A549 (cell line): ENCODE data around the gene EME2. TPM values are rescaled to one million over a fixed set of nuclear protein-coding genes. Genes with fewer than 3 reads are reported as not detected.

Experiments
- ATAC-seq, 2 experiments: fragments of 200-7000 bp in 1 of 2; fragments of >200 bp in 1 of 2; cut with Nextera tagmentation in 1 of 2; cut with Tn5 transposase in 1 of 2; 3 replicates each; pipeline versions ENCODE4 v1.8.0 to v1.9.1; 2018 to 2020; ENCODE audit warnings: mild to moderate bottlenecking in 1 of 2, moderate library complexity in 1 of 2
- CTCF ChIA-PET: fragments of 300-600 bp; sonication (Branson Sonifier 250); formaldehyde crosslinking; extraction: SDS; loops from one replicate; lab custom pipeline; 2021; ENCODE audit warnings: antibody characterized with exemption, inconsistent platforms; lab: Yijun Ruan, JAX
- POLR2A ChIA-PET: fragments of 350-600 bp; formaldehyde crosslinking; extraction: SDS; loops from one replicate; lab custom pipeline; 2021; ENCODE audit warnings: antibody characterized with exemption, inconsistent platforms; lab: Yijun Ruan, JAX
- DNase-seq, 2 experiments: peaks; one replicate each; pipeline versions ENCODE4 v3.0.0 to v3.0.0-alpha.2; 2011 to 2016; ENCODE audit warnings: low read depth in 1 of 2, low spot score in 1 of 2
- FAIRE-seq: peaks from 2 replicates; lab custom pipeline; 2011; peaks lifted over from hg19 to GRCh38; lab: Jason Lieb, UNC
- H3K27ac ChIP-seq, 2 experiments: fragments of >200 bp; sonication (Bioruptor Twin); formaldehyde crosslinking; 3 replicates each; pipeline ENCODE4 v1.5.1; 2016 to 2017
- H3K4me1 ChIP-seq: fragments of >200 bp; sonication (Bioruptor Twin); formaldehyde crosslinking; 3 replicates; pipeline ENCODE4 v1.6.1; 2016
- H3K4me2 ChIP-seq: fragments of >200 bp; sonication (Bioruptor Twin); formaldehyde crosslinking; 3 replicates; pipeline ENCODE4 v1.6.1; 2016
- H3K4me3 ChIP-seq: fragments of >200 bp; sonication (Bioruptor Twin); formaldehyde crosslinking; 3 replicates; pipeline ENCODE4 v1.5.1; 2016
- H3K9me3 ChIP-seq: fragments of >200 bp; sonication (Bioruptor Twin); formaldehyde crosslinking; 3 replicates; pipeline ENCODE4 v1.6.1; 2016
- ATOH8 ChIP-seq: fragments of 250-450 bp; sonication (Bioruptor Pico); IDR thresholded peaks from 2 replicates; pipeline ENCODE4 v1.5.0; 2020; ENCODE audit warnings: low read depth, mild to moderate bottlenecking, moderate library complexity
- CBX2 ChIP-seq: fragments of 200-600 bp; sonication (generic); IDR thresholded peaks from 2 replicates; pipeline ENCODE4 v1.6.1; 2016; ENCODE audit warnings: low read depth, mild to moderate bottlenecking, borderline replicate concordance
- CTCF ChIP-seq: fragments of >200 bp; sonication (Bioruptor Twin); formaldehyde crosslinking; IDR thresholded peaks from 3 replicates; pipeline ENCODE4 v1.5.1; 2016
- ELK1 ChIP-seq: fragments of 150-350 bp; IDR thresholded peaks from 2 replicates; pipeline ENCODE4 v1.6.1; 2014; ENCODE audit warnings: low read depth, mild to moderate bottlenecking, low read length
- EP300 ChIP-seq, 2 experiments: fragments of >200 bp; sonication (Bioruptor Twin); formaldehyde crosslinking; IDR thresholded peaks; 2 replicates in 1 of 2; 3 replicates in 1 of 2; pipeline ENCODE4 v1.6.1; 2016 to 2017
- GATA3 ChIP-seq: IDR thresholded peaks from 2 replicates; pipeline ENCODE4 v1.6.1; 2012; ENCODE audit warnings: borderline replicate concordance
- HEYL ChIP-seq: fragments of 250-450 bp; sonication (Bioruptor Pico); IDR thresholded peaks from 2 replicates; pipeline ENCODE4 v1.8.0; 2021; ENCODE audit warnings: mild to moderate bottlenecking, moderate library complexity
- HOXA7 ChIP-seq: fragments of 250-450 bp; sonication (Bioruptor Pico); IDR thresholded peaks from 2 replicates; pipeline ENCODE4 v1.5.0; 2020; ENCODE audit warnings: mild to moderate bottlenecking, moderate library complexity
- HOXB13 ChIP-seq: fragments of 250-450 bp; sonication (Bioruptor Pico); IDR thresholded peaks from 2 replicates; pipeline ENCODE4 v1.5.0; 2020; ENCODE audit warnings: low read depth, mild to moderate bottlenecking, moderate library complexity
- JUN ChIP-seq, 2 experiments: fragments of >200 bp; sonication (Bioruptor Twin); formaldehyde crosslinking; IDR thresholded peaks; 2 replicates in 1 of 2; 3 replicates in 1 of 2; pipeline ENCODE4 v1.6.1; 2016 to 2017
- KDM1A ChIP-seq: fragments of 200-600 bp; sonication (generic); IDR thresholded peaks from 2 replicates; pipeline ENCODE4 v1.6.1; 2016; ENCODE audit warnings: low read depth, mild to moderate bottlenecking
- KDM5A ChIP-seq: fragments of 200-600 bp; sonication (generic); IDR thresholded peaks from 2 replicates; pipeline ENCODE4 v1.6.1; 2016; ENCODE audit warnings: antibody characterized with exemption, mild to moderate bottlenecking
- NR3C1 ChIP-seq: fragments of >200 bp; sonication (Bioruptor Twin); formaldehyde crosslinking; IDR thresholded peaks from 3 replicates; pipeline ENCODE4 v1.6.1; 2017
- PBX3 ChIP-seq: IDR thresholded peaks from 2 replicates; pipeline ENCODE4 v1.6.1; 2012
- PHF8 ChIP-seq: fragments of 200-600 bp; sonication (generic); IDR thresholded peaks from 2 replicates; pipeline ENCODE4 v1.6.1; 2016; ENCODE audit warnings: low read depth, mild to moderate bottlenecking, antibody characterized with exemption, moderate library complexity, borderline replicate concordance
- POLR2A ChIP-seq: IDR thresholded peaks from 2 replicates; pipeline ENCODE4 v1.6.1; 2012; ENCODE audit warnings: mild to moderate bottlenecking, low read length
- RNF2 ChIP-seq: fragments of 200-600 bp; sonication (generic); IDR thresholded peaks from 2 replicates; pipeline ENCODE4 v1.6.1; 2016; ENCODE audit warnings: low read depth, mild to moderate bottlenecking, antibody characterized with exemption, moderate library complexity, borderline replicate concordance
- SMC3 ChIP-seq: fragments of >200 bp; sonication (Bioruptor Twin); formaldehyde crosslinking; IDR thresholded peaks from 3 replicates; pipeline ENCODE4 v1.6.1; 2018; ENCODE audit warnings: inconsistent platforms
- TFCP2L1 ChIP-seq: fragments of 250-450 bp; sonication (Bioruptor Pico); IDR thresholded peaks from 2 replicates; pipeline ENCODE4 v1.5.0; 2021; ENCODE audit warnings: mild to moderate bottlenecking
- ZC3H11A ChIP-seq: fragments of 450-650 bp; IDR thresholded peaks from 2 replicates; pipeline ENCODE4 v1.6.1; 2014; ENCODE audit warnings: antibody characterized with exemption, mild to moderate bottlenecking
- ZSCAN20 ChIP-seq: fragments of 250-450 bp; sonication (Bioruptor Pico); IDR thresholded peaks from 2 replicates; pipeline ENCODE4 v1.8.0; 2022; ENCODE audit warnings: mild to moderate bottlenecking, moderate library complexity
- WGBS: methylation state at CpG from one replicate; pipeline ENCODE4 v1.1.6; 2017; ENCODE audit errors: missing lambda C conversion rate; 5-methylcytosine and 5-hydroxymethylcytosine counted together
- polyA plus RNA-seq, 4 experiments: library from polyadenylated mRNA; depleted of rRNA in 3 of 4; stranded (reverse); fragments of >200 nt; fragmentation: RNase III in 1 of 4; extraction: RNeasy Plus Mini Kit Qiagen cat#74134 plus additional on column Dnase treatment in 1 of 4; gene quantifications; 2 replicates in 3 of 4; 3 replicates in 1 of 4; pipeline ENCODE4 v1.2.3, GENCODE V29; 2011 to 2017
- TF ChIP-seq, protein P1 (sequence below): fragments of >200 bp; sonication (Bioruptor Twin); formaldehyde crosslinking; IDR thresholded peaks from 2 replicates; pipeline ENCODE4 v1.6.1; 2016
- TF ChIP-seq, protein P2 (sequence below): fragments of 450-650 bp; IDR thresholded peaks from 2 replicates; pipeline ENCODE4 v1.6.1; 2014; ENCODE audit warnings: antibody characterized with exemption

The EME2 gene
- polyA plus RNA-seq, 2 of the 4 experiments (the other 2 are of a cell fraction) = 2.9 to 16.5 TPM

- TF ChIP-seq PHF8 = no peak
- TF ChIP-seq PBX3 = no peak
- no peak for TF ChIP-seq EP300 (IDR thresholded peaks at IDR 0.05)
- TF ChIP-seq KDM1A = no peak
- TF ChIP-seq TFCP2L1 (CRISPR knock-in tag) = no peak
- no peak for TF ChIP-seq HOXA7 (CRISPR knock-in tag)
- no peak for TF ChIP-seq ELK1
- TF ChIP-seq ZSCAN20 (CRISPR knock-in tag) = no peak
Measured at GRCh38 chr16:1818873-1819525, 46.4 kb downstream of the EME2 start (continued).

GRCh38 chr16:1819611-1820010, 47.0 kb downstream of the EME2 start:
- 93% methylated on average over 15 of the region's 15 CpGs for WGBS
- ATAC-seq = no peak

GRCh38 chr16:1820096-1820945, 47.7 kb downstream of the EME2 start:
- POLR2A ChIA-PET = no interaction called here
- CTCF ChIA-PET = interaction anchor here (1.2 kb wide), 1 partner anchor 8 kb away, joined by 3 read pairs; no protein-coding TSS in a partner anchor
- TF ChIP-seq NR3C1 (no peak), CBX2 (no peak), GATA3 (no peak), ZC3H11A (no peak), ZSCAN20 (CRISPR knock-in tag) (no peak), HEYL (CRISPR knock-in tag) (no peak), JUN (IDR thresholded peaks at IDR 0.05) (no peak), RNF2 (no peak), POLR2A (no peak), CTCF (no peak), KDM5A (no peak), ATOH8 (CRISPR knock-in tag) (no peak)
- TF ChIP-seq, protein P1, sequence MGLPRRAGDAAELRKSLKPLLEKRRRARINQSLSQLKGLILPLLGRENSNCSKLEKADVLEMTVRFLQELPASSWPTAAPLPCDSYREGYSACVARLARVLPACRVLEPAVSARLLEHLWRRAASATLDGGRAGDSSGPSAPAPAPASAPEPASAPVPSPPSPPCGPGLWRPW = no peak
- TF ChIP-seq, protein P2, sequence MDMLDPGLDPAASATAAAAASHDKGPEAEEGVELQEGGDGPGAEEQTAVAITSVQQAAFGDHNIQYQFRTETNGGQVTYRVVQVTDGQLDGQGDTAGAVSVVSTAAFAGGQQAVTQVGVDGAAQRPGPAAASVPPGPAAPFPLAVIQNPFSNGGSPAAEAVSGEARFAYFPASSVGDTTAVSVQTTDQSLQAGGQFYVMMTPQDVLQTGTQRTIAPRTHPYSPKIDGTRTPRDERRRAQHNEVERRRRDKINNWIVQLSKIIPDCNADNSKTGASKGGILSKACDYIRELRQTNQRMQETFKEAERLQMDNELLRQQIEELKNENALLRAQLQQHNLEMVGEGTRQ = no peak
- no peak for DNase-seq
- no peak overlapping the region for H3K4me2 ChIP-seq
- no peak overlapping the region for H3K4me3 ChIP-seq
- H3K27ac ChIP-seq = no peak overlapping the region
- ATAC-seq = no peak
- peaks cover 2% of the 10 kb centered on the region; the same call in 1 of the 3 replicates for H3K4me1 ChIP-seq
- FAIRE-seq = no peak
- no peaks in the 10 kb centered on the region for H3K9me3 ChIP-seq
- 95% methylated on average over 10 of the region's 25 CpGs for WGBS

More at GRCh38 chr16:1819611-1820010, 47.0 kb downstream of the EME2 start:
- H3K4me3 ChIP-seq = no peak overlapping the region
- no peak for TF ChIP-seq SMC3
- TF ChIP-seq HOXB13 (CRISPR knock-in tag) = no peak
- TF ChIP-seq, all 56 proteins: peak for 0
- CTCF ChIA-PET = no interaction called here
- POLR2A ChIA-PET = no interaction called here
- H3K4me1 ChIP-seq = no peaks in the 10 kb centered on the region
- FAIRE-seq = no peak
- DNase-seq = no peak
- H3K9me3 ChIP-seq = no peaks in the 10 kb centered on the region
- no peak overlapping the region for H3K27ac ChIP-seq
- H3K4me2 ChIP-seq = no peak overlapping the region
